Caki2 (cell line): Measurements from ENCODE around the gene PUS3. TPM values are rescaled to one million over a fixed set of nuclear protein-coding genes. Genes with fewer than 3 reads are reported as not detected.
"Not testable (repeated sequence)": the region's sequence is repeated elsewhere in the genome, so short reads cannot be mapped to it uniquely, and the experiment has no call there.

Experiments used
- DNase-seq: peaks from one replicate; pipeline ENCODE4 v3.0.0-alpha.2; 2015; ENCODE audit warnings: low read depth
- in situ Hi-C: cut with HindIII; loops from 2 replicates; pipeline ENCODE4 v1.10.0; 2016; ENCODE audit warnings: low sequenced_read_pairs, low pct_unique_long_range_greater_than_20kb, mixed read lengths
- total RNA-seq: library from RNA; depleted of rRNA; stranded (reverse); fragments of >200 nt; shearing (Covaris generic); gene quantifications from 2 replicates; pipeline ENCODE4 v1.2.3, GENCODE V29; 2014; ENCODE audit warnings: low replicate concordance

Gene PUS3
- total RNA-seq, 1 experiment from 2014 or later, result 7.1 TPM

DNA sequence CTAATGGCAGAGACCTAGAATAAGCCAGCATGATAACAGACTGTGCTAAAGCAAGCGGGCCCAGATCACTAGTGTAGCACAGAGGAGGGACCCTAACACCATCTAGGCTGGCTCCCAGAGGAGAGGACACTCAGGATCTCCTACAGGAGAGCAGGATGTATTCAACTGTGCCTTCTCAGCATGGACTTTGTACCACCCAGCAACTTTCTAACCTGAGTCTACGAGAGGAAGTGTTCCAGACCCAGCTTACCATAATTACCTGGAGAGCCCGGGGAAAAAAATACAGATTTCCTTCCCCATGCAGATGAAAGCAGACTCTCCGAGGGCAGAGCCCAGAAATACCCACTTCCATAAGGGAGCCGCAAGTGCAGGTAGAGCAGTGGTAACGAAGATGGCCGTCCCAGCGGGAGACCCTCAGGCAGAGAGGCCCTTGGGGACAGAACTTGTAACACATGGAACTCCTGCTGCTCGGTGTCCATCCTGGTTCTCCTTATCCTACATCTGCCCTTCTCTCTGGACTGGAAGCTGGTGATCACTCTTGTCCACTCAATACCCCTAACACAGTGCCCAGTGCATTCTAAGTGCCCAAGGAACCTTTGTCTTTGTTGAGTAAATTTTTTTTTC is 21.5 kb upstream of the PUS3 start:
- DNase-seq, result no peak
- in situ Hi-C loops, result no loop called here

DNA sequence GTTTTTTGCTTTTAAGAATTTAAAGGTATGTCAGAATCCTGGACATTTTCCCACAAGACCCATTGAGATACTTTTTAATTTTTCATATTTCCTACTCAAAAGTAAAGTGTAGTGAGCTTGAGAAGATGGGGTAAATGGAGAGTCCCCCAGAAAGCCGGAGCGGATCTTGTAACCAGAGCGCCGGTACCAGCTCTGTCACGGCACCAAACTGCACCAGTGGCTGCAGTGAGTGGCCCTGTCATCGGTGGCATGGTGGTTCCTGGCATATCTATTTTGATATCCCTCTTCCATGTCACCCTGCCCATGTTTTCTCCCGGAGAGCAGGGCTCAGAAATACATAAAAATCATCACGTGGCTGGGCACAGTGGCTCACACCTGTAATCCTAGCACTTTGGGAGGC is 20.6 kb upstream of the PUS3 start:
- DNase-seq, result no peak
- in situ Hi-C loops, result no loop called here

DNA sequence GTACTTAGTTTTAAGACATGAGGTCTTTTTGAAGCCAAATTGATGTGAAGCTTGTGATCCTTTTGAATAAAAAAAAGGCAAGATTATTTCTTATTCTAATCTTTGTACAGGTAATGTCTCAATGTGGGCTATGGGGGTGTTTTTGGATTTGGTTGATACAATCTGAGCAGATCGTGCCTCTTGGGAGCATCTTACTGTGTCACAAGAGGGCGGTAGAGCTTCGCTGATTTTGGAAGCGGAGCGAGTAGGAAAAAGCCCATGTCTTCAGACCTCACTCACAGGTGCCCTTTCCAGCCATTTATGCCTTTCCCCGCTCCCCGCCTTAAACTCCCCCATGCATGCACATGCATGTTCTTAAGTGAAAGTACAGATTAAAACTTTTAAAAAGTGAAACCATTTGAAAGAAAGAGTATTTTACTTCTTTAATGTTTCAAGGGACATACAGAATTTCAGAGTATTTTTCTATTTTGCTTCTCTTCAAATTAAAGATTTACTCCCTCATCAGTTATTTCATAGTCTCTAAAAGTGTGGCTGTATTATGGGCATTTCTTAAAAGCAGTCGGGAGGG is 20.1 kb upstream of the PUS3 start:
- in situ Hi-C loops, result no loop called here
- no peak for DNase-seq

DNA sequence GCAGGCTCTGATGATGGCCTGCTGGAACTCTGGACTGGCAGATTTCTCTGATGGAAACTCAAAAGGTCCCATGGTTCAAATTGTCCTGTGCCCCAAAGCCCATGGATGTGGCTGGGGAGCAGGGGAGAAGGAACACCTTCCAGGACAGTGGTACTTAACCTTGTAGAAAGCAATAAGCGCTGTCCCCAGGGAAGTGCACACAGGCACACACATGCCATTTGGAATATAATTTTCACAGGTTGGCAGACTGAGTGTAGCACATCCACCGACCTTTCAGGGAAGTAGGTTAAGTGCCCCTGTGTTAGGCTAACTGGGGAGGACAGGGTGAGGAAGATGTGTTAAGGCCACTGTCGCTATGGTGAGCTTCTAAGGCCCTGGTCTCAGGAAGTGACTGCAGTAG is 19.1 kb upstream of the PUS3 start:
- DNase-seq, result no peak
- in situ Hi-C loops, result no loop called here

DNA sequence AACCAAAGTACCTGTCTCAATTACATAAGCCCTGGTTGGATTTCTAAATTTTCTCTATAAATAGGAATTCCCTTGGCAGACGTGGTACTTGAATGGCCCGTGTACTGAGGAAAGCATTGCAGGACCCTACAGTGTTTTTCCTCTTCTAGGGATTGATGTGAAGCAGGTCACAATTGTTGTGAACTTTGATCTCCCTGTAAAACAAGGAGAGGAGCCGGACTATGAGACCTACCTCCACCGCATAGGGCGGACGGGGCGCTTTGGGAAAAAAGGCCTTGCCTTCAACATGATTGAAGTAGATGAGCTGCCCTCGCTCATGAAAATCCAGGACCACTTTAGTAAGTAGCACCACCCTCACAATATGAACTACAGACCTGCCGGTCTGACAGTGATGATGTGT is 18.0 kb upstream of the PUS3 start:
- in situ Hi-C loops, result no loop called here

DNA sequence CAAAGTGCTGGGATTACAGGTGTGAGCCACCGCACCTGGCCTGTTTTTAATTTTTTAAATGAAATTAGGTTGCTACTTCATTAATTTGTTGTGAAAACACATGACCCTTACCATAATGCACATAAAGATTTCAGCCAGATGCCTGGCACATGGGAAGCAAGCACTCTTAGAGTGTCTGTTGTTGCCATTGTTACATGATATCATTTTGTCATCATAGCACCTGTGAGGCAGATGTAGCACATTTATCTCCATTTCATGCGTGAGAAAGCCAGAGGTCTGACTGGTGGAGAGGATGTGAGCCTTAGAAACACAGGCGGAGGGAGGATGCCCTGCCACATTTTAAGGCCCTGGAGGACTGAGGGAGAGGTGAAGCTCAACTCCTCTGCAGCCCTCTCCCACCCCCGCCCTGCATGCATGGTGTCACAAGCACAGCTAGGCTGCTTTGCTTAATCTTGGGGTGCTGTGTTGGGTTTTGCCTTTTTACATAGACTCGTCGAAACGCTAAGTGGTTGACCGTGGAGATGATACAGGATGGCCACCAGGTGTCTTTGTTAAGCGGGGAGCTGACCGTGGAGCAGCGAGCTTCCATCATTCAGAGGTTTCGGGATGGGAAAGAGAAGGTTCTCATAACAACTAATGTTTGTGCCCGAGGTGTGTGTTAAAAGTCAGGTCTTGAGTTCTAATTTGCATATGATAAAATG is 15.3 kb upstream of the PUS3 start:
- in situ Hi-C loops, result no loop called here
- DNase-seq, result no peak

More for the DNA sequence above, 18.0 kb upstream of the PUS3 start:
- DNase-seq, result no peak

DNA sequence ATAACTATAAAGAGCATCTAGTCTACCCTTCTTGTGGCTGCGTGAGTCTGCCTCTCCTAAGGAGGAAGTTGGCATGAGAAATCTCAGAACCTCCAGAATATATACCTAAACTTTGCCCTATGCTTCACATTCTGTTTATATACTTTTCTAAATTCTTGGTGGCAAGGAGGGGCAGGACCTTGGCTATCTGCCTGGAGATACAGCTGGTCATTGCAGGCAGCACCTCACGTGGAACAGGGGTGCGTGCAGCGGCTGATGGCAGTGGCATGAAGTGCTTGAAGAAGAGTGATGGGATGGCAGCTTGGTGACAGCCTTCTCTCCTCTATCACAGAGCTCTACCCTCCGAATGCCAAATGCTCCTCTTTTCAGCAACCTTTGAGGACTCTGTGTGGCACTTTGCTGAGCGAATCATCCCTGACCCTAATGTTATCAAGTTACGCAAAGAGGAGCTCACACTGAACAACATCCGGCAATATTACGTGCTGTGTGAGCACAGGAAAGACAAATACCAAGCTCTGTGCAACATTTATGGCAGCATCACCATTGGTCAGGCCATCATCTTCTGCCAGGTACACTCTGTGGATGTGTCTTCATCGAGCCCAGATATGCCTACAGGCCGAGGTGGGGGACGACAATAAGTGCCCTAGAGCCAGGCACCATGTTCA is 13.8 kb upstream of the PUS3 start:
- no peak for DNase-seq
- in situ Hi-C loops, result no loop called here

DNA sequence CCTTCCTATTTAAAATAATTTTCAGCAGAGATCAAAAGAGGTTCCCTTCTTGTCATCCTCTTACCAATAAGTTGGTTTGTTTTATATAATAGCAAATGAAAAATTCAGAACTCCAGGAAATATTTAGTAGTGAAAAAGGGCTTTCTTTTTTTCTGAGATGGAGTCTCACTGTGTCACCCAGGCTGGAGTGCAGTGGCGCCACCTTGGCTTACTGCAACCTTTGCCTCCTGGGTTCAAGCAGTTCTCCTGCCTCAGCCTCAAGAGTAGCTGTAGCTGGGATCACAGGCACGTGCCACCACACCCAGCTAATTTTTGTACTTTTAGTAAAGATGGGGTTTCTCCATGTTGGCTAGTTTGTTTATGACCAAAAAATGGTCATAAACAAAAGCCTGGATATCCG is 11.6 kb upstream of the PUS3 start:
- DNase-seq, in situ Hi-C loops: not testable (repeated sequence)

DNA sequence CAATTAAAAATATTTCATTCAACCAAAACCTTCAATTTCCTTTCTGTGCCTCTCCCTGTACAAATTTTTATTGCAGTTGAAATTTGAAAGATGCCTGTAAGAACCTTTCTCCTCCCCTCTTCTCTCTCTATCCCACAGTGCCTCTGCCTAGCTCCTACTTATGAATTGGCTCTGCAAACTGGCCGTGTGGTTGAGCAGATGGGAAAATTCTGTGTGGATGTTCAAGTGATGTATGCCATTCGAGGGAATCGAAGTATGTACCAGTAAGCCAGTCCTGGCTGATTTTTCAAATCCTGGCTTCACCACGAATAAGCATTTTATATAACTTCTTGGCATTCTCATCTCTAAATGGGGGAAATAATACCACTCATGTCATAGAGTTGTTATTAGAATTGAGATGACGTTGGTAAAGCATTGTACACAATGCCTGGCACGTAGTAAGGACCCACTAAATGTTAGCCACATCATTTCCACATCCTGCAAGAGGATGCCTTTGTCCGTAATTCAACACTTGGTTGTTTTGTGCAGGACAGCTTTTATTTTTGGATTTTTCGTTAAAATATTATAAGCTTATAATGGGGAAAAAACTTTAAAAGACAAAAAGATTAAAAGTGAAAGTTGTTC is 7.3 kb upstream of the PUS3 start:
- no peak for DNase-seq
- in situ Hi-C loops, result no loop called here

DNA sequence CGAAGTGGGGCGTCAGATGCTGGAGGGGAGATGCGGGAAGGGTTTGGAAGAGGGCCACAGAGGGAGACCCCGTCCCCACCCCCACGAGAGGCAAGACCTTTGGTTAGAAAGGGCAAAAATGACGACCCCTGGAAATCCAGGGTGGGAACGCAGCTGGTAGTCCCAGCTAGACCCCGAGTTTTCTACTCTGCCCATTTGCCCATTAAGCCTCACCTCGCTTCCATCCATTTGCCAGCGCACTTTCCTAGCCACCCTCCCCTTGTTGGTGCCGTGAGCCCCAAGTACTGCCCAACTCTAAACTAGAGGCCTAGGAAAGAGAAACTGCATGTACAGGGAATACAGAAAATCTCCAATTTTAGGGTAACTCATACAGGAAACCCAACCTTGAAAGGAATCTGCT is 1.7 kb upstream of the PUS3 start:
- DNase-seq, result no peak
- in situ Hi-C loops, result no loop called here

DNA sequence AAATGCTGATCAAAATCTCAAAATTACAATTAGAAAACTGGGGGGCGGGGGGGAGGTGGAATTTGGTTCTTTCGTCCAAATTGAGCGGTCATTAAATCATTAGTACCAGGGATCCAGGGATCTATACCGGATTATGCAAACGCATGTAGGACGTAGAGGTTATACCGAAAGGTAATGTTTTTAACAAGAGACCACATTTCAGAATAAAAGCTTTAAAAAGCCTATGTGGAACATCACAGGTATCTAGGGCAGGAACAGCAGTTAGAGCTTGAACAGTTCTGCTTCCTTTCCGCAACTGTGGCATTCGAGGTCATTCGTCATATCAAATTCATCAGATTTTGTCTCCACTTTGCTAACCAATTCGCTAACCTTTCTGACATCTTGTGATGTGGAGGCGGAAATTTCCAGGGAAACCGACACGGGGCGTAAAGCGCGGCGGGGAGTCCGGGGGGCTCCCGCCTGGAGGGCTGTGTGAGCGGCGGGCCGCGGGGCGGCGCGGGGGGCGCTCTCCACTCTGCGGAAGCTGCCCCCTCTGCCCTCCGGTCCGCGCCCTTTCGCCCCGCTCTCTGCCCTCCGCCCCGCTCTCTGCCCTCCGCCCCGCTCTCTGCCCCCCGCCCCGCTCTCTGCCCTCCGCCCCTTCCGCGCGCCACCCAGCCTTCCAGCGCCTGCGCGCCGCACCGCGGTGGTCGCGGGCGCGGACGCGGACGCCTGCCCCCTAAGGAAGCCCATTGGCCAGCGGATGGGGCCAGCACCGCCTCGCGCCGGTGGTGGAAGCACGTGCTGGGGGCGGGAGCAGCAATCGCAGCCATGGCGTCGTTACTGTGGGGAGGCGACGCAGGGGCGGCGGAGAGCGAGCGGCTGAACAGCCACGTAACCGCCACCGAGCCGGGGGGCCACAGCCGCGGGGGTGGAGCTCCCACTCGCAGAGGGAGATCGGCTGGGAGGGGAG is 979 bp upstream of the PUS3 start, which contains the start of gene DDX25:
DDX25 (plus strand) TSS at position 798 of the 949 bp plus-strand sequence; CDS start at position 808, 10 bp downstream.
- no peak for DNase-seq
- in situ Hi-C loops, result no loop called here

DNA sequence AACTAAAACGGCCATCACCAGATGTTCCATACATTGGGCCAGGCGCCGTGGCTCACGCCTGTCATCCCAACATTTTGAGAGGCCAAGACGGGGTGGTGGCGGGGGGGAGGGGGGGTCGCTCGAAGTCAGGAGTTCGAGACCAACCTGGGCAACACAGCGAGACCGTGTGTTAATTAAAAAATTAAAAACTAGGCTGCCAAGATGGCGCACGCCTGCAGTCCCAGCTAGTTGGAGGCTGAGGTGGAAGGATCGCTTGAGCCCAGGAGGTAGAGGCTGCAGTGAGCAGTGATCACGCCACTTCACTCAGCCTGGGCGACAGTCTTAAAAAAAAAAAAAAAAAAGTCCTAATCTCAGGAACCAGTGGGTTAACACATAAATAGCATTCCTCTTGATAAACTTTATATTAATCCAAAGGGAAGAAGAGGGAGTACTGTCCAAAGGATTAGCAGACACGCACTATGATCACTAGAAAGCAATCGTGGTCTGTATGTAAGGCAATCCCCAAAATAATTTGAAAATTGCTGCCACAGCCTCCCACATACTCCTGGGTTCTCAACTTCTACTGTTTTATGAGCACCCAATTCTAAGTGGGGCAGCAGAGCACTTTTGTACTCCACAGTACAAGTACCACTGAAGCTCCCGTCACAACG is 604 bp downstream of the PUS3 start:
- DNase-seq, result no peak
- in situ Hi-C loops, result no loop called here

DNA sequence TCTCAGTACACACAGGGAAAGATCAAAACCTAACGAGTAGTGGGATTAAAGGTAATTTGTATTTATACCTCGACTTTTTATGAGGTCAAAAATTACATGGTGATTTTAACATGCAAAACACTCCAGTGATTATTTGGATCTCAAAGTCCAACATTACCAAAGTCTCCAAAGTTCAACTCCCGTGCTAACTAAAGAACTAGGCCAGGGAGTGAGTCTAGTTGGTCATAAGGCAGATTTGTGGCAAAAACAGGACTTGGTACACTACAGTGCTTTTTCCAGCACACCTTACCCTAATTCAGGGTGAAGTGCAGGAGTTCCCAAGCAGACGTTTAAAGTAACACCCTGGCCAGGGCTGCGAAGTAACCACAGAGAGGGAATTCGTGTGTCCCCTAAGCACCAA is 1.1 kb downstream of the PUS3 start:
- in situ Hi-C loops, result no loop called here
- no peak for DNase-seq

DNA sequence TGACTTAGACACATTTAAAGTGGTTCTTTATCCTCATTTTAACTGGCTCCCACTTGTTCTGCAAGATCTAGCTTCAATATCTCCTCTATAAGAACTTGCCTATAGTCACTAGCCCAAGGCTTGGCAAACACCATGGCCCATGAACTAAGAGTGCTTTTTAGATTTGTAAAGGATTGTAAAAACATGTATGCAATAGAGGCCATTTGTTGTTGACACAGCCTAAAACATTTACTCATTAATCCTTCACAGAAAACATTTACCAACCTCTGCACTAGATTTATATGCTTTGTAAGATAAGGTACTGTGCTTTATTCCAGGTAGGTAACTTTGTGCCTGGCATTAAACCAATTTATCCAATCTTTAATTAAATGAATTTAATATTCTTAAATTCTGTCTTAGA is 10.0 kb downstream of the PUS3 start:
- DNase-seq, result no peak
- in situ Hi-C loops, result no loop called here

DNA sequence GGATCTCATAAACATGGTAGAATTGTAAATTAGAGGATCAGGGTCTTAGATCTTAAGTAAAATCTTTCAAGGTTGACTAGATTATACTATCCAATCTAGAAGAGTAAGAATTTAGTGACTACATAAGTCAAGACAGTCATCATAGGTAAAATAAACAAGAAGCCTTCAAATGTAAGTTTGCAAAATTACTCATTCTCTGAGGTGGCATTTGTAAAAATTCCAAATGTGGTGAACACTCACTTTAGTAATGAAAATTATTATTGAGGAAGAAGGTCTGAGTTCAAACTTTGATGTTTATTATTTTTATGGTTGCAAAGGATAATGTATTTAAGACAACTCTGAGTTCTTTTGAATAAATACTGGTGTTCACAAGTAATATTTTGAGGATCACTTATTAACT is 10.9 kb downstream of the PUS3 start:
- peak; percentile 50 for DNase-seq
- in situ Hi-C loops, result no loop called here

DNA sequence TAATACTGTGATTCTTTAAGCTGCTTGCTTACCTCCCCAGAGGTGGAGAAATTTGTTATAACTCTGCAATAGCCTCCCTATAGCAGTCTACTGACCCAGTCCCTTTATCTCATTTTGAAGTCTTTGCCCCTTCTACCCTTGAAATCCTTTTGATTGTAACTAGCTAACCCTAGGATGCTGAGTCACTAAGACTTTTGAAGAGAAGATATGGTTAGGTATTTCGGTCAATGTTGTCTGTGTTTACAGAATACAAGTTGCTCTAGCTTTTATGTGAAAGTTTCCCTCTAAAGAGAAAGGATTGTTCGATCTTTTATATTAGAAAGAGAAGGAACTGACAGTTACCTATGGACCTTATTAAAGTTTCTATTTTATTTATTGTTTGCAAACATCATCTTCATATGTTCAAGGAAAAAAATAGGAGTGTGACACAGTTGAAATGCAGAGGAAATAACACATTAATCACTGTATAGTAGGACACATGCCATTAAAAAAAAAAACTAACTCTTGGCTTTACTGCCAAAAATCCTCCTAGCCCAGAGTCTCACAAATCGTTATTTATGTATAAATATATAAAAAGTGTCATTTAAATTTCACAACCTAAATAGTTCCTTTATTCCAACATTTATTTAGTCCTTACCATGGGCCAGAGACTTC is 12.4 kb downstream of the PUS3 start:
- DNase-seq, result no peak
- in situ Hi-C loops, result no loop called here
